ENCODE data around the gene RBM33.

DNA sequence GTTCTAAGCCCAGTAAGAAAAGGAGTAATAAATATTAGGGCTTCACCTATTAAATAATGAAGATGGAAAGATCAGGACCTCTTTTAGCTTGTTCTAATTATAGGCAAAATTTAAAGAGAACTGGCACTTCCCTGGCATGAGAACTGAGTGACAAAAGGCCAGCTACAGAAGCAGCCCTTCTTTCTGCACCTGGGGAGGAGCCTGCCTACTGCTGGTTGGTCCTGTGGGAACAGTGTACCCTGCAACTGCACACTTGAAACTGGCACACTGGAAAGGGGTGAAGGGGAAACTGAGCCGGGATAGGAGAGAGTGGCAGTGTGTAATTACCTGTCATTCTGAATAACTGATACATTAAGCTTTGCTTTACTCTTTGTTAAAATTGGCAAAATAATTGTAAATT, 87.4 kb downstream of the RBM33 start:
- TF ChIP-seq POLR2A (IDR thresholded peaks at IDR 0.05; ENCODE audit: low read length) (no peak), GATA1 (IDR thresholded peaks at IDR 0.05; ENCODE audit: low read depth, low read length) (no peak)
